Measurements from ENCODE around the gene GPX2.

Gene GPX2

DNA sequence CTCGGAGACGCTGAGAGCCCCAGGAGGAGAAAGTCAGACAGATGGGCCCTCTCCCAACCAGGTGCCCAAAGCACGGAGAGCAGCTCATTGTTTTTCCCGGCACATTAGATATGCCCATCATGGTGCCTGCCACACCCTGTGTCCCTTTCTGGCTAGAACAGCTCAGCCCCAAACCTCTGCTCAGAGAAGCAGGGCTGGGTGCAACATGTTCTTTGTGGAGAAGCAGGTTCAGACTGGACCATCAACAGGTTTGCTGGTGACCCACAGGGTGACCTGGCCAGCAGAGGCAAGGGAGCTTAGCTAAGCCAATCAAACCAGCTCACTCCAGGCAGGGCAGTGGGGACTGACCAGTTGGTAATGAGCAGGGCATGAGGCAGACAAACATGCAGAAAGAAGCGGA, 16.2 kb upstream of the GPX2 start:
- no peak for DNase-seq

DNA sequence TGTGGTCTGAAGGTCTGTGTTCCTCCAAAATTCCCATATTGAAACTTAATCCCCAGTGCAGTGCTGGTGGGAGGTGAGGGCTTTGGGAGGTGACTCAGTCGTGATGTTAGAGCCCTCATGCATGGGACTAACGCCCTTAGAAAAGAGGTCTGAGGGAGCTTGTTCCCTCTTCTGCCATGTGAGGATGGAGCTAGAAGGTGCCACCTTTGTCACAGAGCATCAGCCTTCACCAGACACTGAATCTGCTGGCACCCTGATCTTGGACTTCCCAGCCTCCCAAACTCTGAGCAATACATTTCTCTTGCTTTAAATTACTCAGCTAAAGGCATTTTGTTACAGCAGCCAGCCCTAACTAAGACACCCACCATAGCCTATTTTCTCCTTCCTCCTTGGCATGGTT, 15.7 kb upstream of the GPX2 start:
- DNase-seq: no peak

DNA sequence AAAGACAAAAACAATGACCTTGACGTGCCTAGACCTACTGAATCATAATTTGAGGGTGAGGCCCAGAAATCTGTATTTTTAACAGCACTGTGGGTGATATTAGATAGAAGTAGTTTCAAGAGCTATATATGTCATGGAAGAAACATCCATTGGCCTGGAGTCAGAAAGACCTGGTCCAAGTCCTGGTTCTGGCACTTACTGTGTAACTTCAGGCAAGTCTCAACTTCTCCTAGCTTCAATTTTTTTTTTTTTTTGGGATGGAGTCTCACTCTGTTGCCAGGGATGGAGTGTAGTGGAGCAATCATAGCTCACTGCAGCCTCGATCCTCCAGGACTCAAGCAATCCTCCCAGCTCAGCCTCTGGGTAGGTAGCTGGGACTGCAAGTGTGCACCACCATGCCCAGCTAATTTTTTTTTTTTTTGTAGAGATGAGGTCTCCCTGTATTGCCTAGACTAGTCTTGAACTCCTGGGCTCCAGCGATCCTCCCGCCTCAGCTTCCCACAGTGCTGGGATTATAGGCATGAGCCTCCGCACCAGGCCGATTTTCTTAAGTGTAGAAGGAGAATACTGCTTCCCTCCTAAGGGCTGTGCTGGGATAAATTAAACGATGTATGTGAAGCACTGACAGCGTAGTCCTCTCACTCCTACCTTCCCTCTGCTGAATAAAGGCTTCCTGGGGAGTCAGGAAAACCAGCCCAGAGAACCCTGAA, 14.3 kb upstream of the GPX2 start:
- no peak for DNase-seq

DNA sequence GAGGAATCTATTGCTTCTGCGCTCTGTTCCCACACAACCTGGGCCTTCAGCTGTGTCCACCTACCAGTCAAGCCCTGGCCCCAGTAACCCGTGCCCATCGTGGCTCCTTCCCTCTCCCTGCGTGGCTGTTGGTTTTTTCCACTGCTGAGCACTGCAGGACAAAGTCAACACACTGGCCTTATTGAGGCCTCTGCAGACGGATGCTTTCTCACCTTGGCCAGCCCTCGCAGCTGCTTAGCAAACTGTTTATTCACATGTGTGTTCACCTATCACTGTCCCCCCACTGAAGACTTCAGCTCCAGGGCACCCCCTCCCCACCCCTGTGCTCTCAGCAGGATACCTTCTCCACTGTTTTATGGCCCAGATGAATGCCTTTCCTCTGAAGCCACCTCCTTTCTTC, 12.8 kb upstream of the GPX2 start:
- no peak for DNase-seq

DNA sequence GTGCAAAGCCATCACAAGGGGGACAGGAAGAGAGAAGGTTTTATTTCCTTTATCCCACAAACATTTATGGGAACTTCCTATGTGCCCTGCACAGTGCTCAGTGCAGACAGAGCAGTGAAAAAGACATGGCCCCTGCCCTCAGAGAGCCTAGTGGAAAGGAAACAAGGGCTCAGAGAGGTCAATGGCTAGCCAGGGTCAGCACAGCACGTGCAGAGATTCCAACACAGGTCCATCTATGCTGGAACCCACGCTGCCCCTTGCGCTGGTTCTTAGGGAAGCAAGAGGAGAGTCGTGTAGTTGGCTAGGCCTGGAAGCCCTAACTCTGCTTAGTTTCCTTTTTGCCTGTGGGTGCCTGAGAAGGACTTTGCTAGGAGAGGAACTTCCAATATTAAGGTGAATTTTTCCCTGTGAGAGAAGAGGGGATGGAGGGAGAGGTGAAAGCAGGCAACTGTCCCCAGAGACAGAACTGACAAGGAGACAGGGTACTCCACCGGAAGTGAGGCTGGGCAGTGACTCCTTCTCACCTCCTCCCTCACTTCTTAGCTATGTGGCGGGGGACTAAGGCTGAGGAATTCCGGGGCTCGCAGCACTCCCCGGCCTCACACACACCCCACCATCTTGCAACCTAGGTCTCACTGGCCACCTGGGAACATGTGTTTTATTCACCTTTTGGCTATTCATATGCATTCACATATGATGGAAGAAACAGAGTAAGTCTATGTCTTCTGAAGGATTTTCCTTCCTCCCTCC, 12.1 kb upstream of the GPX2 start:
- DNase-seq: no peak

GRCh38 chr14:64953661-64954060, 11.1 kb upstream of the GPX2 start:
- no peak for DNase-seq

GRCh38 chr14:64953310-64953654, 10.7 kb upstream of the GPX2 start:
- no peak for DNase-seq

DNA sequence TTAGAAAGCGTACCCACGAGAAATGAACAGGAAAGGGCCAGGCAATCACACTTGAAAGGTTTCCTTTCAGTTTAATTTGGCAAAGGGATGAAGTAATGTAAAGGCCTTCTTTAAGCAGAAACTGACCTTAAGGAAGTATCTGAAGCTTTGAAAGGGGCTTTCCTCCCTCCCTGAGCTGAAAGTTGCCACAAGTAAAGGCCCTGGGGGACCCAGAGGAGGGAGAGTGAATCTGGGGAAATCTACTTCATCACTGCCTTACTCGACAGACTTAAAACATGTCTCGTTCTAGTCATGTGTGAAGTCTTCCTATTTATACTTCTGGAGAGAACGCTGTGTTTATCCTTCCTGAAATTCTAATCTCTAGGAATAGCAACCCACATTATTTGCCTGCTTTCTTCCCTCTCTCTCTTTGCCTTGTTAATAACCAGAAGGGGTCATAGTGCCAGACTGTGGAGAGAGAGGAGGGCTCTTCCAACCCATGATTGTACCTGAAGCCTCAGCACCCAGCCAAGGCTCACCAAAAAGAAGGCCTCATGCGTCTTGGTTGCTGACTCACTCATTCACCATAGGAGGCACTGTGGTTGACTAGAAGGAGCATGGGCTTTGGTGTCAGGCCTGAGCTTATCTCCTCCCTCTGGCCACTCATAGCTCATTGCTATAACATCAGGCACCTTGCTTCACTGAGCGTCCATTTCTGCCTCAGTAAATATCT, 10.2 kb upstream of the GPX2 start:
- no peak for DNase-seq

- no peak for DNase-seq
Observed at GRCh38 chr14:64951724-64952123, 9.2 kb upstream of the GPX2 start.

- no peak for DNase-seq
Observed at GRCh38 chr14:64951291-64951690, 8.7 kb upstream of the GPX2 start.

DNA sequence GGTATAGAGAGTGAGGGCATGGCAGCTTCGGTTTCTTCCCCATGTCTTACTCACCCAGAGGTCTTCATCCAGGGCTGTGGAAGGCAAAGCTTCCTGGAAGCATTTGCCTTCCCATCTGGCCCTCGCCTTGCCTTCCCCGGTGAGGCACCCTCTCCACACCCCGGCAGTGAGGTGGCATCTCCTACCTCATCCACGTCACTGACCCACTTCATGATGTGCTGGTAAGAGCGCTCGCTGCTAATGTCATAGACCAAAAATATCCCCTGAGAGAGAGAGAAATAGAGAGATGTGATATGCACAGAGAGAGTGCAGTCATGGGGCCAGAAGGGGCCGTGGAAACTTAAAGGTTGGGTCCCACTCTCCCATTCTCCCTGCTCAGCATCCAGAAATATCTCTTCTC, 8.3 kb upstream of the GPX2 start:
- DNase-seq: no peak

- no peak for DNase-seq
Observed at GRCh38 chr14:64948612-64949210, 6.2 kb upstream of the GPX2 start.

DNA sequence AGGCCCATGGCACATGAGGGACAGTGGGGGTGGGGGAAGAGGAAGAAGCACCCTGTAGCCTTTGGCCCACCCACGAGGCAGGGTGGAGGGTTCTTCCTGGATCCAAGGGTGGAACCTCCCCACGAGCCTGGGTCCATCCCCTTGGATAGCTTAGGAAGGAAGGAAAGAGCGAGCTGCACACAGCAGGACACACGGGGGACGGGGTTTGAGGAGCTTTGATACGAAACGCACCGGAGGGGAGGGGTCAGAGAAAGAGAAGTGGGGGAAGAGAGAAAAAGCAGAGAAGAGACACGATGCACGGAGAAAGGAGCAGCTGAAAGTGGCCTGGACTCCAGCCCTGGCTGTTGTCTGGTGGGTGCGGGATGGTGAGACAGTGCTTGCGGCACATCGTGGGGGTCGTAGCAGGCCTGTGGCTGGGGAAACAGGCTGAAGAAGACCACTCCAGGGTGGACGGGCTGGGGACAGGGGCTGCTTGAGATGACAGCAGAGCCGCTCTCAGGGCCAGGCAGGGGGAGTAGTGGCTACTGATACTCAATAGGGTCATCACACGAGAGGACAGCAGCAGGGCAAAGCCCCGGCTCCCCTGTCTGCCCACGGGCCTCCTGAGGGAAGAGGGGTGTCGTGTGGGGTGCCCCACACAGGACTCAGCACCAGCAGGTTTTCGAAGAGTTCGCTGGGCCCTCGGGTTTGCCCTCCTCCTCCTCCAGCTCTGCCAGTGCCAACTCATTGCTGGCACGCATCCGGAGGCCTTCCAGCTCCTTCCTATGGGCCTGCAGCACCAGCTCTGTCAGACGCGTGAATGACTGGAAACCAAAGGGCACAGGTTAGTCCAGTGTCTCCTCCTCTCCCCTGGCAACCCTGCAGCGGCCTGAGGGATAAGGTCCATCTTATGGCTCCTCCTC, 5.4 kb upstream of the GPX2 start:
- no peak for DNase-seq

DNA sequence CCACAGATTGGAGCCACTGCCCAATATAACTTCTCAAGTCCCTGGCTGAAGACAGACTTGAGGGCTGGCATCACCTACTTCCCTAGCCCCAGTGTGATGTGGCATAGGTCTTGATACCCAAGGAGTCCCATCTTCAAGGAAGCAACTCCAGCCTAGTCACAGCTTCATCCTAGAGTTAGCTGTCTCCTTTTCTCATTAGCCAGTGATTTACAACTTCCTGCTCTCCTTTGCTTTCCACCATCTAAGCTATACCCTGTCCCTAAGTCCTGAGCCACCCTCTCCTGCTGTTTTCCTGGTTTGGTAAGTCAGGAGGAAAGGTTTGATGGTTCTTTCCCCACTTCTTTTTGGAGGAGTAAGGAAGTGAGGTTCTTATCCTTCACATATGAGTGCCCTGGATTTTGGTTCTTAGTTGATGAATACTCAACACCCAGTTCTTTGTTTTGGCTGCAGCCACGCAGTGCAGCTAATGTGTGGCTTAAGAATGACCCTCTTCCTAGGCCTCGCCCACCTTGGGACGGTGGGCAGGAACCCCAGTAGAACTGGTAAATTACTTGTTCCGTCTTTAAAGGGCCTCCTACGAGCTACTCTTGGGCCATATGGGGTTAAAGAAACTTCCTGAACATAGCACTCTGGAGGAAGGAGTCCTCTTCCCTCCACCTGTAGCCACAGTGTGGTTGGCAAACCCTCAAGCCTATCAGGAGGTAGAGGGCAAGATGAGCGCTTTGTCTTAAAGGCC, 3.9 kb upstream of the GPX2 start:
- no peak for DNase-seq

DNA sequence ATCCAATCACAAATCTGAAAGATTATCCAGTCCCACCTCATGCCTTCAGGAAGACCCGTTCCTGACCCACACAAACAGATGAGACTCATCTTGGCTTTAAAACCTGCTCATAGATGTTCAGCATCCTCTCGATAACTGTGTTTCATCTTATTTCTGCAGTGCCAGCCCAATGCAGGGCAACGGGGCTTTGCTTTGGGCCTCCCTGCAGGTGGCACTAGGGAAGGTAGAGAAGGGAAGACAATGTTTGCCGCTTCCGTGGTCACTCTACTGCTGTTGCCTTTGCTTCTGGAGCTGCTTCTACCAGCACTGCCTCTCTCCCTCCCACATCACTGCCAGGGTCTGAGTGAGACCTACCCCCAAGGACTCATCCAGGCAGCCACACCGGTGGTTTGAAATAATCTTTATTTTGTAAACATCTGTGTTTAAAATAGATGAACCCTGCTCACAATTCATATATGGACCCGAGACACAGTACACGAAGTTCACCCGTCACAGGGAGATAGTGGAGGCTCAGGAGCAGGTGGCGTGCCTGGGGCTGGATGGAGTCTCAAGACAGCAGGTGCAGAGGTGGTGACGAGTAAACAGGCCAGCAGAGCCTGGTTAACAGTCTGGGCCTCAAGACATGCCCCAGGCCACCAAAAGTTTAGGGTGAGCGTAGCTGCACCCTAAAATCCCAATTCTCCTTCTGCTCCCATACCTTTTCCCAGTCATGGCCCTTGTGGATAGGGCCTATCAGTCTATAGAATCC, 3.1 kb upstream of the GPX2 start:
- DNase-seq: no peak

GRCh38 chr14:64944861-64945260, 2.3 kb upstream of the GPX2 start:
- DNase-seq: no peak

GRCh38 chr14:64944041-64944440, 1.5 kb upstream of the GPX2 start:
- DNase-seq: no peak

DNA sequence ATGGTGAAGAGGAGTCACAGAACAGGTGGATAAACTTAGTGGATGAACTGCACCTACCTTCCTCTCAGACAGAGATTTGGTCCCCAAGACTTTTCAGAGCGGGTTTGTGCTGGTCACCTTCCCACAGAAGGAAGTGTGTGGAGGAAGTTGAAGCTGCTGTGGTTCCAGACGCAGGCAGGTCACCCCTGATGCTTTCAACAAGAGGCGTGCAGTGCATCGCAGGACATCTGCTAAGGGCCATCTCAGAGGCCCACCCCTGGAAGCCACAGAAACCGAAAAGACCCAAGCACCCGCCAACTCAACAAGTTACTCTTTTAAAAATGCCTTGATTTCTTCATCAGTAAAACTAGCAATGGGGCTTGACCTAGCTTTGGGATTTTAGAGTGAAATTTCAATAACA, 1.0 kb upstream of the GPX2 start:
- no peak for DNase-seq

DNA sequence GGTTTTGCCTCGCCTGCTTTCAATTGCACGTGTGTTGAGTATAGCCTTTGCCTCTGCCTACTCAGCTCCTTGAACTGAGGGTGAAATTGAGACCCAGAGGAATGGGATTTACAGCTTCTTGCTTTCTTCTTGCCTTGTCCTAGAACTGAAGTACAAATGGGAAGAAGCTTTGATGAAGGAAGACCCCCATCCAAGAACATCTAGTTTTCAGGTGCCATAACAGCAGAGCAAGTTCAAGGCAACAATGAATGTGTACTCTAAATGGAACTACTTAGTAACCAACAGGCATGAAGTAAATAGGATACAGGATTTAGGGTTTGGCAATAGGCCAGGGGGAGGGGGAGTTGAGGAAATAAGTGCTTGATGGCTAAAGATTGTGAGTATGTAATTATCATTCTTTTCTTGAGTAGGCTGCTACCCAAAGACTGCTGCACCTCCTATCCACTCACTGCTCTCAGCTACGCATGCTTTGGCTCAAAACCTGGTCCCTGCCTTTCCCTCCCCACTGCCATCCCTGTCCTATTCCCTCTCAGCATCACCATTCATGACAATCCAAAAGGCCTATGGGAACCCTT, 2.1 kb downstream of the GPX2 start:
- no peak for DNase-seq

DNA sequence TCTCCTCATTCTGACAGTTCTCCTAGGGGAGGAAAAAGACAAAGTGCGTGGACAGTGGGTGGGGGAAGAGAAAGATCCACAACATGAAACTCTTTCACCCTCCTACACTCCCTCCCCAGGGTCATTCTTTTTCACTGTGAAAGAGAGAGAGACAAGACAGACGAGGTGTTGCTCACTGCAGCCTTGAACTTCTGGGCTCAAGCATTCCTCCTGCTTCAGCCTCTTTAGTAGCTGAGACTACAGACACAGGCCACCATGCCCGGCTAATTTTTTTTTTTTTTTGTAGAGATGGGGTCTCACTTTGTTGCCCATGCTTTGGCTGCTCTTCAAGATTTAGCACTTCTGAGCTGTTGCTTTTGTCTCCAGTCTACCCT, 2.7 kb downstream of the GPX2 start:
- DNase-seq: no peak

Measured in midbrain (tissue), 1 donor.